Heart left ventricle (tissue), 16 donors: ENCODE measurements around the gene SFMBT2. TPM values are rescaled to one million over a fixed set of nuclear protein-coding genes. Genes with fewer than 3 reads are reported as not detected.

ENCODE experiments used
- ATAC-seq, 4 donors: fragments of 200-7000 bp; cut with Tn5 transposase; one replicate each; pipeline ENCODE4 v1.9.1; 2020 to 2022; ENCODE audit warnings: moderate library complexity in 4 of 4, mild to moderate bottlenecking in 3 of 4, moderate number of reproducible peaks in 1 of 4
- DNase-seq, 5 donors: peaks; one replicate each; pipeline ENCODE4 v3.0.0-alpha.2; 2020
- H3K27ac ChIP-seq, 12 donors: fragments of 200-600 bp; sonication (generic) in 4 of 12; one replicate each; pipeline versions ENCODE4 v1.5.0 to v1.8.0; 2016 to 2022; ENCODE audit warnings: mild to moderate bottlenecking in 2 of 12
- H3K27me3 ChIP-seq, 9 donors: fragments of 200-600 bp; sonication (generic) in 2 of 9; one replicate each; pipeline versions ENCODE4 v1.5.1 to v1.8.0; 2016 to 2022; ENCODE audit warnings: mild to moderate bottlenecking in 3 of 9
- H3K36me3 ChIP-seq, 9 donors: fragments of 200-600 bp; sonication (generic) in 2 of 9; one replicate each; pipeline versions ENCODE4 v1.5.0 to v1.8.0; 2018 to 2022; ENCODE audit warnings: mild to moderate bottlenecking in 2 of 9
- H3K4me1 ChIP-seq, 12 donors: fragments of 200-600 bp; sonication (generic) in 4 of 12; one replicate each; pipeline versions ENCODE4 v1.5.0 to v1.8.0; 2016 to 2022; ENCODE audit warnings: mild to moderate bottlenecking in 3 of 12
- H3K4me3 ChIP-seq, 12 donors: fragments of 200-600 bp; sonication (generic) in 4 of 12; one replicate each; pipeline versions ENCODE4 v1.5.0 to v1.8.0; 2017 to 2022; ENCODE audit warnings: mild to moderate bottlenecking in 9 of 12, moderate library complexity in 4 of 12
- H3K9me3 ChIP-seq, 12 donors: fragments of 200-600 bp; sonication (generic) in 4 of 12; one replicate each; pipeline versions ENCODE4 v1.5.0 to v1.8.0; 2016 to 2022; ENCODE audit warnings: mild to moderate bottlenecking in 1 of 12
- POLR2A ChIP-seq, 2 donors: fragments of 450-650 bp; IDR thresholded peaks; one replicate each; pipeline ENCODE4 v1.6.1; 2017; ENCODE audit warnings: antibody characterized with exemption in 2 of 2, mild to moderate bottlenecking in 2 of 2, moderate library complexity in 2 of 2
- WGBS, 4 donors: extraction: QIAGEN DNeasy Blood & Tissue Kit in 2 of 4; methylation state at CpG; one replicate each; pipeline versions ENCODE4 v1.1.5 to v1.1.7; 2013 to 2018; 5-methylcytosine and 5-hydroxymethylcytosine counted together
- intact Hi-C, 10 donors: fragments of 100-400 bp; cut with DNase I; formaldehyde crosslinking; loops; one replicate each; pipeline versions ENCODE4 v1.11.1 to v1.14.2; 2022
- polyA plus RNA-seq, 2 donors: library from polyadenylated mRNA; stranded (reverse); fragments of 200-250 nt; gene quantifications; one replicate each; pipeline ENCODE4 v1.2.3, GENCODE V29; 2013
- total RNA-seq, 9 donors: library from RNA; depleted of rRNA in 2 of 9; stranded (reverse); fragments of >200 nt in 2 of 9; fragmentation: NEBNext Ultra II Directional in 3 of 9; extraction: Animal tissue kit (Norgen Biotek cat#: 25700) in 3 of 9; gene quantifications; one replicate each; pipeline versions ENCODE4 v1.1.0 to v1.2.4, GENCODE V29; 2016 to 2023
- TF ChIP-seq, protein P1 (sequence below), 12 donors: fragments of 200-600 bp; sonication (generic) in 4 of 12; IDR thresholded peaks; one replicate each; pipeline versions ENCODE4 v1.5.0 to v1.8.0; 2018 to 2022; ENCODE audit warnings: antibody characterized with exemption in 12 of 12, mild to moderate bottlenecking in 5 of 12
- donor health status: ischemic (EF 13 %, LVEDD 7.1; RV severe dilation, severe dysfunction).
- donor health status: healthy with polysubstance abuse.
- donor health status: DM: no; HTN: yes; CAD: no.
- donor health status: DM: no; HTN: no; CAD: no.
- donor health status: ischemic (EF 25% LVEDD 6.9; RV normal size, moderate dysfunction).
- donor health status: ischemic (EF 25% LVEDD 5.7; RV mildly dilated, moderate dysfunction).
- donor health status: healthy.
- donor health status: DM: yes; HTN: yes; CAD: no.
- donor health status: ischemic (EF 35%, LVEDD 5.7; RV mildly dilated, moderate dysfunction).
- donor health status: nonischemic (EF 11% LVEDD 7.7; RV severe dilation, severe dysfunction).
- donor health status: DM: yes; HTN: yes; CAD: no.
- donor health status: PGD.
- donor health status: ischemic (EF 29% LVEDD 5.4; RV normal size, mild dysfunction).
- donor health status: nonischemic (EF 23%, LVEDD 6.1; RV moderate dilation, normal function).

SFMBT2 gene
- total and polyA plus RNA-seq, 11 donors: 2.6 to 25.8 (median 9.6) TPM

DNA sequence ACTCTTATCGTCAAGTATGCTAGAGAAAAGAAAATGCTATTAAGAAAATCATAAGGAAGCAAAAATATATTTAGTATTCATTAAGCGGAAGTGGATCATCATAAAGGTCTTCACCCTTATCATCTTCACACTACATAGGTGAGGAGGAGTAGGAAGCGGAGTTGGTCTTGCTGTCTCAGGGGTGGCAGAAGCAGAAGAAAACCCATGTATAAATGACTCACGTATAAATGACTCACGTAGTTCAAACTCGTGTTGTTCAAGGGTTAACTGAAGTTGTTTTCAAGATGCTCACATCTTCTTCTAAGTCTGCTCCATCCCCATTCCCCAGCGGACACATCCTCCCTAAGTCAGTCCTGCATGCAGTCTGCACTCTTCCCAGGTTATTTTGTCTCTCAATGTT is 72.4 kb downstream of the SFMBT2 start:
- intact Hi-C loops: loop anchor here in 4 of 10 donors (5.0 to 10.0 kb wide), 3 partner anchors 66 to 74 kb away; no protein-coding TSS in a partner anchor
- Histone ChIP-seq H3K4me3 (no peak overlapping the region), H3K27ac (no peak overlapping the region), H3K27me3 (no peaks in the 10 kb centered on the region), H3K9me3 (peaks cover 0 to 5% (median 0%) of the 10 kb centered on the region in 12 donors), H3K36me3 (no peaks in the 10 kb centered on the region), H3K4me1 (peaks cover 0 to 64% (median 30%) of the 10 kb centered on the region in 12 donors)
- 95% methylated on average over 7 of the region's 7 CpGs for WGBS, 4 donors
- ATAC-seq (no peak), DNase-seq (no peak)
- TF ChIP-seq POLR2A (IDR thresholded peaks at IDR 0.05): no peak
- TF ChIP-seq, protein P1, sequence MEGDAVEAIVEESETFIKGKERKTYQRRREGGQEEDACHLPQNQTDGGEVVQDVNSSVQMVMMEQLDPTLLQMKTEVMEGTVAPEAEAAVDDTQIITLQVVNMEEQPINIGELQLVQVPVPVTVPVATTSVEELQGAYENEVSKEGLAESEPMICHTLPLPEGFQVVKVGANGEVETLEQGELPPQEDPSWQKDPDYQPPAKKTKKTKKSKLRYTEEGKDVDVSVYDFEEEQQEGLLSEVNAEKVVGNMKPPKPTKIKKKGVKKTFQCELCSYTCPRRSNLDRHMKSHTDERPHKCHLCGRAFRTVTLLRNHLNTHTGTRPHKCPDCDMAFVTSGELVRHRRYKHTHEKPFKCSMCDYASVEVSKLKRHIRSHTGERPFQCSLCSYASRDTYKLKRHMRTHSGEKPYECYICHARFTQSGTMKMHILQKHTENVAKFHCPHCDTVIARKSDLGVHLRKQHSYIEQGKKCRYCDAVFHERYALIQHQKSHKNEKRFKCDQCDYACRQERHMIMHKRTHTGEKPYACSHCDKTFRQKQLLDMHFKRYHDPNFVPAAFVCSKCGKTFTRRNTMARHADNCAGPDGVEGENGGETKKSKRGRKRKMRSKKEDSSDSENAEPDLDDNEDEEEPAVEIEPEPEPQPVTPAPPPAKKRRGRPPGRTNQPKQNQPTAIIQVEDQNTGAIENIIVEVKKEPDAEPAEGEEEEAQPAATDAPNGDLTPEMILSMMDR (IDR thresholded peaks at IDR 0.05): no peak

GRCh38 chr10:7337431-7338171 is 73.2 kb downstream of the SFMBT2 start:
- H3K27ac ChIP-seq: peak overlapping the region in 11 of 12 donors; percentile 6 to 64 (median 20)
- TF ChIP-seq, protein P1 (IDR thresholded peaks at IDR 0.05): no peak
- no peak for TF ChIP-seq POLR2A (IDR thresholded peaks at IDR 0.05)
- ATAC-seq (peak in 1 of 4 donors; percentile 24), DNase-seq (no peak)
- H3K36me3 ChIP-seq: no peaks in the 10 kb centered on the region
- H3K4me3 ChIP-seq: no peak overlapping the region
- intact Hi-C loops: loop anchor here in 4 of 10 donors (5.0 to 10.0 kb wide), 3 partner anchors 67 to 73 kb away; no protein-coding TSS in a partner anchor
- H3K27me3 ChIP-seq: no peaks in the 10 kb centered on the region
- peaks cover 0 to 64% (median 30%) of the 10 kb centered on the region in 12 donors for H3K4me1 ChIP-seq
- no peaks in the 10 kb centered on the region for H3K9me3 ChIP-seq
- 64 to 69% (median 67%) methylated on average over 7 of the region's 7 CpGs for WGBS, 4 donors

GRCh38 chr10:7335977-7336376 is 74.9 kb downstream of the SFMBT2 start:
- TF ChIP-seq, protein P1 (IDR thresholded peaks at IDR 0.05): no peak
- no peak for TF ChIP-seq POLR2A (IDR thresholded peaks at IDR 0.05)
- intact Hi-C loops: loop anchor here in 4 of 10 donors (5.0 to 10.0 kb wide), 3 partner anchors 69 to 71 kb away; no protein-coding TSS in a partner anchor
- DNase-seq (no peak), ATAC-seq (no peak)
- no peaks in the 10 kb centered on the region for H3K36me3 ChIP-seq
- 84 to 93% (median 89%) methylated on average over 2 of the region's 2 CpGs for WGBS, 4 donors
- H3K4me3 ChIP-seq: no peak overlapping the region
- H3K27ac ChIP-seq: peak overlapping the region in 1 of 12 donors; percentile 61
- peaks cover 0 to 58% (median 27%) of the 10 kb centered on the region in 12 donors for H3K4me1 ChIP-seq
- no peaks in the 10 kb centered on the region for H3K27me3 ChIP-seq
- H3K9me3 ChIP-seq: no peaks in the 10 kb centered on the region

DNA sequence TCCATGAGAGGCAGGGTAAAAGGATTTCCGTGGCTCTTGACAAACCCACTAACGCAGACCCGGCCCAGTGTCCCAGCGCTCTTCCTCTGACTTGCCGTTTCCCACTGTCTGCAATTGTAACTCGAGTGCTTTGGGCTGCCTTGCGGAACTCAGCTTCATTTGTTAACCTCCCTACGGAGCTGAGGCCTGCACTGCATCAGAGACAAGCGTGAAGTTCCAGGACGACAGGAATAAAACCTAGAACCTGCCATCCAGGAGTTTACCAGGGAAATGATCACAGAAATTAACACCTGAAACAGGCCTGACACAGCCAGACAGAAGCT is 76.2 kb downstream of the SFMBT2 start:
- Histone ChIP-seq H3K4me1 (peaks cover 0 to 45% (median 18%) of the 10 kb centered on the region in 12 donors), H3K9me3 (no peaks in the 10 kb centered on the region), H3K4me3 (peak overlapping the region in 1 of 12 donors; percentile 2), H3K27ac (peak overlapping the region; percentile 5 to 84 (median 54)), H3K27me3 (no peaks in the 10 kb centered on the region), H3K36me3 (no peaks in the 10 kb centered on the region)
- intact Hi-C loops: loop anchor here in 5 of 10 donors (5.0 to 10.0 kb wide), 4 partner anchors 70 to 73 kb away; no protein-coding TSS in a partner anchor
- TF ChIP-seq POLR2A (IDR thresholded peaks at IDR 0.05): no peak
- TF ChIP-seq, protein P1 (IDR thresholded peaks at IDR 0.05): no peak
- 70 to 77% (median 73%) methylated on average over 10 of the region's 10 CpGs for WGBS, 4 donors
- ATAC-seq: peak in 3 of 4 donors; percentile 38 to 55 (median 46)
- peak in 1 of 5 donors; percentile 24 for DNase-seq
